ENCODE results near the gene RHBG.
"Not testable (repeated sequence)": the region's sequence is repeated elsewhere in the genome, so short reads cannot be mapped to it uniquely, and the experiment has no call there.

The RHBG gene

GRCh38 chr1:156368889-156369684 lies at the start of gene RHBG:
TSS of gene RHBG (plus strand) at chr1:156369211. CDS start at chr1:156369250, 39 bp downstream.
- H3K36me3 Mint-ChIP-seq (ENCODE audit: low read depth), result no peaks in the 10 kb centered on the region
- H3K9me3 Mint-ChIP-seq, result no peaks in the 10 kb centered on the region
- peaks cover 64% of the 10 kb centered on the region for H3K27me3 Mint-ChIP-seq (ENCODE audit: low read depth)
- peak within 1 kb of the TSS; percentile 66 to 75 (median 71) for H3K4me3 Mint-ChIP-seq
- TF ChIP-seq CTCF (IDR thresholded peaks at IDR 0.05; ENCODE audit: unreplicated experiment in 3 of 3), result no peak
- H3K4me1 Mint-ChIP-seq, result peaks cover 5% of the 10 kb centered on the region
- peak within 1 kb of the TSS; percentile 70 to 79 (median 74) for H3K27ac Mint-ChIP-seq

GRCh38 chr1:156319664-156320063 lies 49.3 kb upstream of the RHBG start:
- Mint-ChIP-seq H3K9me3 (no peaks in the 10 kb centered on the region), H3K27ac (no peak overlapping the region), H3K36me3 (ENCODE audit: low read depth) (peaks cover 68% of the 10 kb centered on the region), H3K27me3 (ENCODE audit: low read depth) (no peaks in the 10 kb centered on the region), H3K4me3 (no peak overlapping the region), H3K4me1 (no peaks in the 10 kb centered on the region)
- peak; percentile 52 to 71 (median 63) for TF ChIP-seq CTCF (IDR thresholded peaks at IDR 0.05; ENCODE audit: unreplicated experiment in 3 of 3)

- Mint-ChIP-seq H3K9me3 (no peaks in the 10 kb centered on the region), H3K36me3 (ENCODE audit: low read depth) (peaks cover 68% of the 10 kb centered on the region), H3K4me1 (no peaks in the 10 kb centered on the region), H3K4me3 (no peak overlapping the region), H3K27ac (no peak overlapping the region), H3K27me3 (ENCODE audit: low read depth) (no peaks in the 10 kb centered on the region)
- no peak for TF ChIP-seq CTCF (IDR thresholded peaks at IDR 0.05; ENCODE audit: unreplicated experiment in 3 of 3)
Observed at GRCh38 chr1:156320560-156320959, 48.5 kb upstream of the RHBG start.

GRCh38 chr1:156323179-156323578 lies 45.8 kb upstream of the RHBG start:
- H3K4me1 Mint-ChIP-seq; H3K27ac Mint-ChIP-seq; H3K9me3 Mint-ChIP-seq; H3K4me3 Mint-ChIP-seq; H3K27me3 Mint-ChIP-seq (ENCODE audit: low read depth): not testable (repeated sequence)
- peaks cover 53% of the 10 kb centered on the region for H3K36me3 Mint-ChIP-seq (ENCODE audit: low read depth)

- Mint-ChIP-seq H3K36me3 (ENCODE audit: low read depth) (peaks cover 43% of the 10 kb centered on the region), H3K27me3 (ENCODE audit: low read depth) (no peaks in the 10 kb centered on the region), H3K9me3 (no peaks in the 10 kb centered on the region), H3K4me1 (peaks cover 23% of the 10 kb centered on the region), H3K27ac (peak overlapping the region in 2 of 3 experiments; percentile 79 to 93), H3K4me3 (peak overlapping the region; percentile 98 to 99 (median 98))
- TF ChIP-seq CTCF (IDR thresholded peaks at IDR 0.05; ENCODE audit: unreplicated experiment in 3 of 3), result no peak
Observed at GRCh38 chr1:156336242-156336641, 32.8 kb upstream of the RHBG start.

- no peaks in the 10 kb centered on the region for H3K27me3 Mint-ChIP-seq (ENCODE audit: low read depth)
Observed at GRCh38 chr1:156337052-156337887, 31.7 kb upstream of the RHBG start.

More at GRCh38 chr1:156337052-156337887, 31.7 kb upstream of the RHBG start:
- no peaks in the 10 kb centered on the region for H3K9me3 Mint-ChIP-seq
- no peak for TF ChIP-seq CTCF (IDR thresholded peaks at IDR 0.05; ENCODE audit: unreplicated experiment in 3 of 3)
- peak overlapping the region; percentile 84 to 97 (median 93) for H3K27ac Mint-ChIP-seq
- peak overlapping the region; percentile 98 to 99 (median 98) for H3K4me3 Mint-ChIP-seq
- peaks cover 23% of the 10 kb centered on the region for H3K4me1 Mint-ChIP-seq
- H3K36me3 Mint-ChIP-seq (ENCODE audit: low read depth), result peaks cover 33% of the 10 kb centered on the region
